Measurements from ENCODE around the gene FAM117B. TPM values are rescaled to one million over a fixed set of nuclear protein-coding genes. Genes with fewer than 3 reads are reported as not detected.

FAM117B gene
- polyA plus RNA-seq, 1 donor (not counting 4 experiments of a cell fraction or from before 2014, with no cell fraction given) = 1.9 TPM

GRCh38 chr2:202808754-202809153 lies 174.0 kb downstream of the FAM117B start:
- Histone ChIP-seq H3K27me3 (ENCODE audit: control insufficient read depth, extremely low read depth, insufficient read depth, low read length) (no peaks in the 10 kb centered on the region), H3K4me2 (ENCODE audit: control insufficient read depth, extremely low read depth, insufficient read depth, low read depth, low read length) (peak overlapping the region; percentile 52), H3K9ac (ENCODE audit: control insufficient read depth, extremely low read depth, insufficient read depth, low read length) (no peak overlapping the region), H3K4me3 (ENCODE audit: control insufficient read depth in 2 of 3, extremely low read depth in 1 of 3, insufficient read depth in 2 of 3, low read depth in 1 of 3, low read length in 3 of 3) (no peak overlapping the region), H3K9me1 (ENCODE audit: control insufficient read depth, extremely low read depth, insufficient read depth, low read length) (no peaks in the 10 kb centered on the region), H3K27ac (ENCODE audit: control insufficient read depth, insufficient read depth, low read length) (peak overlapping the region; percentile 45), H3K36me3 (ENCODE audit: control insufficient read depth in 2 of 2, extremely low read depth in 1 of 2, insufficient read depth in 2 of 2, low read length in 2 of 2) (no peaks in the 10 kb centered on the region), H3K9me3 (ENCODE audit: control insufficient read depth, low read depth, low read length) (no peaks in the 10 kb centered on the region), H3K4me1 (ENCODE audit: control insufficient read depth, extremely low read depth, insufficient read depth, low read length) (peaks cover 20% of the 10 kb centered on the region), H2AFZ (ENCODE audit: control insufficient read depth, low read length) (no peak overlapping the region), H3K79me2 (ENCODE audit: control insufficient read depth, insufficient read depth, low read length) (no peaks in the 10 kb centered on the region), H4K20me1 (ENCODE audit: control insufficient read depth, extremely low read depth, insufficient read depth, low read length) (no peaks in the 10 kb centered on the region)
- dilution Hi-C loops (cut with MboI; ENCODE audit: extremely low pct_ligation_motif_present, low sequenced_read_pairs) = no loop called here
- peak; percentile 40 for DNase-seq (ENCODE audit: low read depth, low spot score)
- no peak for FAIRE-seq
- TF ChIP-seq CTCF (optimal IDR thresholded peaks at IDR 0.05 in 1 of 3, IDR thresholded peaks at IDR 0.05 in 1 of 3, conservative IDR thresholded peaks at IDR 0.05 in 1 of 3; ENCODE audit: extremely low read depth in 1 of 3, insufficient read depth in 2 of 3, low read length in 3 of 3) = no peak
- no peak for TF ChIP-seq EZH2 (IDR thresholded peaks at IDR 0.05; ENCODE audit: low read length)

GRCh38 chr2:202813387-202813786 lies 178.6 kb downstream of the FAM117B start:
- Histone ChIP-seq H2AFZ (ENCODE audit: control insufficient read depth, low read length) (no peak overlapping the region), H3K27me3 (ENCODE audit: control insufficient read depth, extremely low read depth, insufficient read depth, low read length) (no peaks in the 10 kb centered on the region), H3K4me1 (ENCODE audit: control insufficient read depth, extremely low read depth, insufficient read depth, low read length) (peaks cover 7% of the 10 kb centered on the region), H3K4me3 (ENCODE audit: control insufficient read depth in 2 of 3, extremely low read depth in 1 of 3, insufficient read depth in 2 of 3, low read depth in 1 of 3, low read length in 3 of 3) (no peak overlapping the region), H3K79me2 (ENCODE audit: control insufficient read depth, insufficient read depth, low read length) (no peaks in the 10 kb centered on the region), H3K27ac (ENCODE audit: control insufficient read depth, insufficient read depth, low read length) (no peak overlapping the region), H3K9me1 (ENCODE audit: control insufficient read depth, extremely low read depth, insufficient read depth, low read length) (no peaks in the 10 kb centered on the region), H3K9me3 (ENCODE audit: control insufficient read depth, low read depth, low read length) (no peaks in the 10 kb centered on the region), H4K20me1 (ENCODE audit: control insufficient read depth, extremely low read depth, insufficient read depth, low read length) (no peaks in the 10 kb centered on the region), H3K36me3 (ENCODE audit: control insufficient read depth in 2 of 2, extremely low read depth in 1 of 2, insufficient read depth in 2 of 2, low read length in 2 of 2) (no peaks in the 10 kb centered on the region), H3K9ac (ENCODE audit: control insufficient read depth, extremely low read depth, insufficient read depth, low read length) (no peak overlapping the region), H3K4me2 (ENCODE audit: control insufficient read depth, extremely low read depth, insufficient read depth, low read depth, low read length) (no peak overlapping the region)
- no peak for TF ChIP-seq CTCF (optimal IDR thresholded peaks at IDR 0.05 in 1 of 3, IDR thresholded peaks at IDR 0.05 in 1 of 3, conservative IDR thresholded peaks at IDR 0.05 in 1 of 3; ENCODE audit: extremely low read depth in 1 of 3, insufficient read depth in 2 of 3, low read length in 3 of 3)
- TF ChIP-seq EZH2 (IDR thresholded peaks at IDR 0.05; ENCODE audit: low read length) = no peak
- dilution Hi-C loops (cut with MboI; ENCODE audit: extremely low pct_ligation_motif_present, low sequenced_read_pairs) = no loop called here
- no peak for DNase-seq (ENCODE audit: low read depth, low spot score)
- no peak for FAIRE-seq
